ENCODE results near the gene SH2D7.
"Not testable (repeated sequence)": the region's sequence is repeated elsewhere in the genome, so short reads cannot be mapped to it uniquely, and the experiment has no call there.

SH2D7 gene

GRCh38 chr15:78130466-78131294, 38.3 kb downstream of the SH2D7 start:
- in situ Hi-C loops (cut with MboI; ENCODE audit: low sequenced_read_pairs) = no loop called here

- in situ Hi-C loops (cut with MboI; ENCODE audit: low sequenced_read_pairs) = no loop called here
Observed at GRCh38 chr15:78131295-78132061, 39.1 kb downstream of the SH2D7 start, which contains the start of gene CIB2. TSS of gene CIB2 (minus strand) at chr15:78131445. CDS start at chr15:78131215, 230 bp downstream.

GRCh38 chr15:78133801-78134200, 41.4 kb downstream of the SH2D7 start:
- in situ Hi-C loops (cut with MboI; ENCODE audit: low sequenced_read_pairs) = no loop called here

GRCh38 chr15:78139578-78139977, 47.2 kb downstream of the SH2D7 start:
- in situ Hi-C loops (cut with MboI; ENCODE audit: low sequenced_read_pairs) = no loop called here

- in situ Hi-C loops (cut with MboI; ENCODE audit: low sequenced_read_pairs) = no loop called here
Observed at GRCh38 chr15:78140292-78140691, 47.9 kb downstream of the SH2D7 start.

GRCh38 chr15:78142332-78142731, 50.0 kb downstream of the SH2D7 start:
- in situ Hi-C loops (cut with MboI; ENCODE audit: low sequenced_read_pairs) = no loop called here

GRCh38 chr15:78146425-78147154, 54.2 kb downstream of the SH2D7 start:
- in situ Hi-C loops (cut with MboI; ENCODE audit: low sequenced_read_pairs) = no loop called here

GRCh38 chr15:78147566-78147965, 55.2 kb downstream of the SH2D7 start:
- in situ Hi-C loops (cut with MboI; ENCODE audit: low sequenced_read_pairs) = no loop called here

GRCh38 chr15:78148392-78149067, 56.2 kb downstream of the SH2D7 start:
- in situ Hi-C loops (cut with MboI; ENCODE audit: low sequenced_read_pairs) = no loop called here

GRCh38 chr15:78149068-78149804, 56.9 kb downstream of the SH2D7 start, which contains the start of gene IDH3A:
TSS of gene IDH3A (plus strand) at chr15:78149362. CDS start at chr15:78149404, 42 bp downstream.
- in situ Hi-C loops (cut with MboI; ENCODE audit: low sequenced_read_pairs) = no loop called here

- in situ Hi-C loops (cut with MboI; ENCODE audit: low sequenced_read_pairs) = no loop called here
Observed at GRCh38 chr15:78149805-78150751, 57.7 kb downstream of the SH2D7 start.

GRCh38 chr15:78151075-78151474, 58.7 kb downstream of the SH2D7 start:
- in situ Hi-C loops (cut with MboI; ENCODE audit: low sequenced_read_pairs) = not testable (repeated sequence)
